Measurements from ENCODE around the gene SLC25A47.

SLC25A47 gene

DNA sequence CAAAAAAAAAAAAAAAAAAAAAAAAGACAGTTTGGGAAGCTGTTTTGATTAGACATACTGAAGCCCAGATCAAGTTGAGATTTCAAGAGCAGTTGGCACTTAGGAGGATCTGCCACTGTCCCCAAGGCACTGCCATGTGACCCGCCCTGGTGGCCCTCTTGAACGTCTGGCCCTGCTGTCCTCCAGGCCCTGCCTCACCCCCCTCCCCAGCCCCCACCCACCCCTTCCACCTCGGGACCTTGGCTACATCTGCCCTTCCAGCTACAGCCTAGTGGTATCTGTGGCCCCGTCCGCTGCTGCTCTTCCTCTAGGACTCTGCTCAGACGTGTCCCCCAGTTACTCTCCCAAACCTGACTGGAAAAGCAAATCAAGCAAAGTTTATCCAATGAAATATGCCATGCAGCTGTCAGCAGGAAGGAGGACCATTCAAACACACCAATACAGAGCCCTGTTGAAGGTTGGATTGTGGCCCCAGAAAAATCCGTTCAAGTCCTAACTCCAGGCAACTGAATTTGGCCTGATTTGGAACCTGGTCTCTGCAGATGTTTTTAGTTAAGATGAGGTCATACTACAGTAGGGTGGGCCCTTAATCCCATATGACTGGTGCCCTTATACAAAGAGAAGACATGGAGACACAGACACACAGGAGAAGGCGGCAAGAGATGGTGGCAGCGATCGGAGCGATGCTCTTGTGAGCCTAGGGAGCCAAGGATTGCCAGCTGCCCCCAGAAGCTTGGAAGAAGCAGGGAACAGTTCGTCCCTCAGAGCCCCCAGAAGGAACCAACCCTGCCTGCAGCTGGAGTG, 34.6 kb upstream of the SLC25A47 start:
- TF ChIP-seq, protein P1, sequence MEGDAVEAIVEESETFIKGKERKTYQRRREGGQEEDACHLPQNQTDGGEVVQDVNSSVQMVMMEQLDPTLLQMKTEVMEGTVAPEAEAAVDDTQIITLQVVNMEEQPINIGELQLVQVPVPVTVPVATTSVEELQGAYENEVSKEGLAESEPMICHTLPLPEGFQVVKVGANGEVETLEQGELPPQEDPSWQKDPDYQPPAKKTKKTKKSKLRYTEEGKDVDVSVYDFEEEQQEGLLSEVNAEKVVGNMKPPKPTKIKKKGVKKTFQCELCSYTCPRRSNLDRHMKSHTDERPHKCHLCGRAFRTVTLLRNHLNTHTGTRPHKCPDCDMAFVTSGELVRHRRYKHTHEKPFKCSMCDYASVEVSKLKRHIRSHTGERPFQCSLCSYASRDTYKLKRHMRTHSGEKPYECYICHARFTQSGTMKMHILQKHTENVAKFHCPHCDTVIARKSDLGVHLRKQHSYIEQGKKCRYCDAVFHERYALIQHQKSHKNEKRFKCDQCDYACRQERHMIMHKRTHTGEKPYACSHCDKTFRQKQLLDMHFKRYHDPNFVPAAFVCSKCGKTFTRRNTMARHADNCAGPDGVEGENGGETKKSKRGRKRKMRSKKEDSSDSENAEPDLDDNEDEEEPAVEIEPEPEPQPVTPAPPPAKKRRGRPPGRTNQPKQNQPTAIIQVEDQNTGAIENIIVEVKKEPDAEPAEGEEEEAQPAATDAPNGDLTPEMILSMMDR (conservative IDR thresholded peaks at IDR 0.05; ENCODE audit: low read depth, low read length) = no peak
- H3K9ac ChIP-seq = no peak overlapping the region
- H3K36me3 ChIP-seq (ENCODE audit: insufficient read depth) = no peaks in the 10 kb centered on the region
- no peaks in the 10 kb centered on the region for H4K20me1 ChIP-seq (ENCODE audit: insufficient read depth)
- H3K4me2 ChIP-seq = no peak overlapping the region
- H2AFZ ChIP-seq (ENCODE audit: low read depth) = no peak overlapping the region
- no peaks in the 10 kb centered on the region for H3K27me3 ChIP-seq (ENCODE audit: insufficient read depth, low read depth)
- no peak overlapping the region for H3K4me3 ChIP-seq (IDR thresholded peaks at IDR 0.05; ENCODE audit: insufficient read depth, low read depth, low read length)
- no peaks in the 10 kb centered on the region for H3K4me1 ChIP-seq (ENCODE audit: low read depth, poor library complexity, severe bottlenecking)
- H3K27ac ChIP-seq = no peak overlapping the region
- no peaks in the 10 kb centered on the region for H3K79me2 ChIP-seq (ENCODE audit: insufficient read depth, low read depth)

DNA sequence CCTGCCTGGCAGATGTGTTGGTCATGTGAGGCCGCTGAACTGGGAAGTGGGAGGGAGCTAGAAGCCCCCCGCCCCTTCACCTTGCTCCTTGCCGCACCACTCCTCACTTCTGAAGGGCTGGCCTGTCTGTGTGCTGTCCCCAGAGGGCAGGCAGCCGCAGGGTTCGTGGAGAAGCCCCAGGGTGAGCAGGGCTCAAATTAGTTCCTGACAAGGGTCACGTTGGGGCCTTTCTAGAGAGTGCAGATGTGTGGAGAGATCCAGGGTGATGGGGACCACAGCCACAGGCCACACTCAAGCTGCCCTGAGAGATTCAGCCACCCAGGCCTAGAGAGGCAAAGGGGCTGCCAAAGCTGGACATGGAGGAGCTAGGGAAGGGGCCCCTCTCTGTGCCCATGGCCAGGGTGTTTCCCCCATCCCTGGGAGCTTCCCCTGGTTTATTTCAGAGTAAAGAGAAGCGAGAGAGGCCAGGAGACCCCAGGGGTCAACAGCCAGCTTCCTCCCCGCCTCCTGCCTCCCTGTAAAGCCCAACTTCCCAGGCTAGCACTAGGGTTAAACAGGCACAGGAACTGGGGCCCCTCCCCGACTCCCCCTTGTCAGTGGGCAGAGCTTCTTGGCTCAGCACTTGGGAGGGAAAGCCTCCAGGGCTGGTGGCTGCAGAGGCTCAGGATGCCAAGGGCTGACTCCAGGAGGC, 33.1 kb upstream of the SLC25A47 start:
- H3K4me3 ChIP-seq (IDR thresholded peaks at IDR 0.05; ENCODE audit: insufficient read depth, low read depth, low read length) = no peak overlapping the region
- TF ChIP-seq, protein P1 (conservative IDR thresholded peaks at IDR 0.05; ENCODE audit: low read depth, low read length) = no peak
- H4K20me1 ChIP-seq (ENCODE audit: insufficient read depth) = no peaks in the 10 kb centered on the region
- H3K4me1 ChIP-seq (ENCODE audit: low read depth, poor library complexity, severe bottlenecking) = no peaks in the 10 kb centered on the region
- no peaks in the 10 kb centered on the region for H3K27me3 ChIP-seq (ENCODE audit: insufficient read depth, low read depth)
- H3K4me2 ChIP-seq = no peak overlapping the region
- no peak overlapping the region for H2AFZ ChIP-seq (ENCODE audit: low read depth)
- no peak overlapping the region for H3K27ac ChIP-seq
- H3K79me2 ChIP-seq (ENCODE audit: insufficient read depth, low read depth) = no peaks in the 10 kb centered on the region
- no peak overlapping the region for H3K9ac ChIP-seq
- no peaks in the 10 kb centered on the region for H3K36me3 ChIP-seq (ENCODE audit: insufficient read depth)

DNA sequence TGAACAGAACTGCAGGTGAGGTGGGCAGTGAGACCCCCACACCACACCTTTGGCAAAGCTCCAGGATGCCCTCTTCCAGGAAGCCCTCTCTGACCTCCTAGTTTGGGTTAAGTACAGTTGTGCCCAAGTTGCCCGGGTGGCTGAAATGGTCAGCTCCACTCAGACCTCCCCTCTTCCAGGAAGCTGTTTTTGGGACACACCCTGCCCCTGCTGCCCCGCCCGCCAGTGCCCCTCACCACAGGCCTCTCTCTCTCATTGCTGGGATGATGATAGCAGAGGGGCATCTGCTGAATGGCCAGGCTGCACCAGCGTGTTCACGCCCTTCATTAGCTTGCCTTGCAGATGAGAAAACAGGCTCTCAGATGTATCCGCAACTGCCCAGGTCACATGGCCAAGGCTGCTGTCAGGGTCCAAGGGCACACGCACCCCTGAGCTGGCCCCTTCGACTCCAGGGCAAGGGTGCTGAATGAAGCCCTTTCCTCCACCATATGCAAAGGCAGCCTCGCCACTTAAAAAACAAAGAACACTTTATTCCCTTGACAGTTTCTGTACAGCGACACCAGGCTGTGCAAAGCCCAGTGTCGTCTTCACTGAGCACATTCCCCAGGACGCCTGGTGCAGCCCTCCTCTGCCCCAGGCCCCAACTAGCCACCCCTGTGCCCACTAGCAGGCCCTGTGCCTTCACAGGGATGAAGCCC, 32.4 kb upstream of the SLC25A47 start:
- no peak overlapping the region for H3K4me3 ChIP-seq (IDR thresholded peaks at IDR 0.05; ENCODE audit: insufficient read depth, low read depth, low read length)
- TF ChIP-seq, protein P1 (conservative IDR thresholded peaks at IDR 0.05; ENCODE audit: low read depth, low read length) = no peak
- no peaks in the 10 kb centered on the region for H3K79me2 ChIP-seq (ENCODE audit: insufficient read depth, low read depth)
- no peak overlapping the region for H3K4me2 ChIP-seq
- no peaks in the 10 kb centered on the region for H3K27me3 ChIP-seq (ENCODE audit: insufficient read depth, low read depth)
- no peaks in the 10 kb centered on the region for H4K20me1 ChIP-seq (ENCODE audit: insufficient read depth)
- H3K9ac ChIP-seq = no peak overlapping the region
- H3K27ac ChIP-seq = no peak overlapping the region
- H2AFZ ChIP-seq (ENCODE audit: low read depth) = no peak overlapping the region
- H3K4me1 ChIP-seq (ENCODE audit: low read depth, poor library complexity, severe bottlenecking) = no peaks in the 10 kb centered on the region
- H3K36me3 ChIP-seq (ENCODE audit: insufficient read depth) = no peaks in the 10 kb centered on the region

DNA sequence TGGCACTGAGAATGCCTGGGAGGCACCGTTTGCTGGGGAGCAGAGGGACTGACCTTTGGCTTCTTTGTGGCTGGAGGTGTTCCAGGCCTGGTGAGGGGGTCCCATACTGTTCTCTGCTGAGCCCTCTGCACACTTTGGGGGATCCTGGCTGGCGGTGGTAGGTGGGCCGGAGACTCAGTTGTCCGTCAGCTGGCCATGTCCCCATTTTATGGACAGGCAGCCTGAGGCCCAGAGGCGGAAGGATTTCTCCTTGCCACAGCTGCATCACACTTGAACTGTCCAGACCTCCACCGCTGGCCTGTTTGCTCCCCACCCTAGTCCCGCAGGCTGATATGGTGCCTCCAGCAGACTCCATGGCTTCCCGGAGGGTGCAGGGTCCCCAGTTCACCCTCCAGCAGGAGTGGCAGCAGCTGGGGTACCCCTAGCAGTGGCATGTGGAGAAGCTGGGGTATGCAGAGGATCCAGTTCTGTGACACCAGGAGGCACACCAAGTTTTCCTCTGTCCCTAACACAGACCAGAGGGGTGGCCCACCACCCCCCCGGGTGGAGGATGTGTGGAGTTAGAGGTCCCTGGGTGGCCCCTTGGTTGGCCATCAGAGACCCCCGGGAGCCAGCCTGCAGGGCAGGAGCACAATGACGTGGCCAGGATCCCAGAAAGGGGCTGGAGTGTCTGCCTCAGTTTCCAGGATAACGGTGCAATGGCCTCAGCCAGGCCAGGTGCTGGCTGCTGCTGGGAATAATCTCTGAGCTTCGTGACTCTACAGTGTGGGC, 31.6 kb upstream of the SLC25A47 start:
- H3K79me2 ChIP-seq (ENCODE audit: insufficient read depth, low read depth) = no peaks in the 10 kb centered on the region
- TF ChIP-seq, protein P1 (conservative IDR thresholded peaks at IDR 0.05; ENCODE audit: low read depth, low read length) = no peak
- H3K9ac ChIP-seq = no peak overlapping the region

More for the DNA sequence above, 31.6 kb upstream of the SLC25A47 start:
- no peaks in the 10 kb centered on the region for H3K27me3 ChIP-seq (ENCODE audit: insufficient read depth, low read depth)
- H3K36me3 ChIP-seq (ENCODE audit: insufficient read depth) = no peaks in the 10 kb centered on the region
- no peaks in the 10 kb centered on the region for H3K4me1 ChIP-seq (ENCODE audit: low read depth, poor library complexity, severe bottlenecking)
- H3K4me2 ChIP-seq = no peak overlapping the region
- no peaks in the 10 kb centered on the region for H4K20me1 ChIP-seq (ENCODE audit: insufficient read depth)
- no peak overlapping the region for H3K4me3 ChIP-seq (IDR thresholded peaks at IDR 0.05; ENCODE audit: insufficient read depth, low read depth, low read length)
- no peak overlapping the region for H2AFZ ChIP-seq (ENCODE audit: low read depth)
- no peak overlapping the region for H3K27ac ChIP-seq

All from KMS-11 (cell line).